Lower leg skin (tissue), 4 donors: Measurements from ENCODE around the gene KCNC3. TPM values are rescaled to one million over a fixed set of nuclear protein-coding genes. Genes with fewer than 3 reads are reported as not detected.

Experiments used
- DNase-seq, 2 donors: peaks; one replicate each; pipeline ENCODE4 v3.0.0-alpha.2; 2019; ENCODE audit warnings: low spot score in 2 of 2
- H3K4me3 ChIP-seq: fragments of 200-600 bp; sonication (generic); 2 replicates; pipeline ENCODE4 v1.5.1; 2017; ENCODE audit warnings: mild to moderate bottlenecking, low read depth; ENCODE audit not compliant: poor library complexity, severe bottlenecking
- CTCF ChIP-seq, 3 donors: fragments of 450-650 bp; IDR thresholded peaks; one replicate each; pipeline ENCODE4 v1.5.1; 2016; ENCODE audit warnings: antibody characterized with exemption in 3 of 3, mild to moderate bottlenecking in 3 of 3, moderate library complexity in 2 of 3
- POLR2A ChIP-seq, 2 donors: fragments of 450-650 bp; IDR thresholded peaks; one replicate each; pipeline ENCODE4 v1.6.1; 2016 to 2017; ENCODE audit warnings: antibody characterized with exemption in 2 of 2, mild to moderate bottlenecking in 1 of 2, moderate library complexity in 1 of 2
- WGBS, 2 donors: methylation state at CpG; one replicate each; pipeline ENCODE4 v1.1.5; 2018; 5-methylcytosine and 5-hydroxymethylcytosine counted together
- intact Hi-C: fragments of 100-400 bp; cut with DNase I; formaldehyde crosslinking; loops from one replicate; pipeline ENCODE4 v1.15.0; 2023; ENCODE audit warnings: low total_unique reads
- total RNA-seq, 4 donors: library from RNA; depleted of rRNA; stranded (reverse); fragments of >200 nt; gene quantifications; one replicate each; pipeline ENCODE4 v1.1.0, GENCODE V29; 2016

KCNC3 gene
- total RNA-seq, 4 donors from 2014 or later, result 0.53 to 2.0 (median 1.7) TPM

GRCh38 chr19:50321831-50322230 is 7.3 kb downstream of the KCNC3 start:
- no peak for DNase-seq
- H3K4me3 ChIP-seq, result no peak overlapping the region
- TF ChIP-seq CTCF (IDR thresholded peaks at IDR 0.05) (no peak), POLR2A (IDR thresholded peaks at IDR 0.05) (no peak)
- WGBS, 2 donors, result 80 to 90% methylated on average over 4 of the region's 4 CpGs
- intact Hi-C loops, result no loop called here

- 87 to 92% methylated on average over 20 of the region's 20 CpGs for WGBS, 2 donors
- no peak overlapping the region for H3K4me3 ChIP-seq
- no peak for DNase-seq
- no peak for TF ChIP-seq CTCF (IDR thresholded peaks at IDR 0.05)
- no peak for TF ChIP-seq POLR2A (IDR thresholded peaks at IDR 0.05)
- intact Hi-C loops, result no loop called here
Observed at GRCh38 chr19:50320596-50320995, 8.6 kb downstream of the KCNC3 start.

GRCh38 chr19:50320051-50320450 is 9.1 kb downstream of the KCNC3 start:
- H3K4me3 ChIP-seq, result no peak overlapping the region
- no peak for DNase-seq
- intact Hi-C loops, result no loop called here
- WGBS, 2 donors, result 88 to 94% methylated on average over 11 to 12 of the region's 12 CpGs
- TF ChIP-seq CTCF (IDR thresholded peaks at IDR 0.05) (no peak), POLR2A (IDR thresholded peaks at IDR 0.05) (no peak)

- WGBS, 2 donors, result 82 to 90% methylated on average over 11 of the region's 11 CpGs
- intact Hi-C loops, result no loop called here
- no peak for DNase-seq
- H3K4me3 ChIP-seq, result no peak overlapping the region
- TF ChIP-seq POLR2A (IDR thresholded peaks at IDR 0.05) (no peak), CTCF (IDR thresholded peaks at IDR 0.05) (no peak)
Observed at GRCh38 chr19:50319156-50319555, 10.0 kb downstream of the KCNC3 start.

GRCh38 chr19:50318438-50318837 is 10.7 kb downstream of the KCNC3 start:
- WGBS, 2 donors, result 75 to 89% methylated on average over 8 of the region's 8 CpGs
- intact Hi-C loops, result no loop called here
- TF ChIP-seq POLR2A (IDR thresholded peaks at IDR 0.05) (no peak), CTCF (IDR thresholded peaks at IDR 0.05) (no peak)
- DNase-seq, result no peak
- H3K4me3 ChIP-seq, result no peak overlapping the region

GRCh38 chr19:50317115-50317514 is 12.1 kb downstream of the KCNC3 start:
- no peak for TF ChIP-seq CTCF (IDR thresholded peaks at IDR 0.05)
- TF ChIP-seq POLR2A (IDR thresholded peaks at IDR 0.05), result no peak
- WGBS, 2 donors, result 63 to 77% methylated on average over 4 of the region's 4 CpGs
- no peak for DNase-seq
- H3K4me3 ChIP-seq, result no peak overlapping the region
- intact Hi-C loops, result no loop called here
